ENCODE results near the gene SYNCRIP. TPM values are rescaled to one million over a fixed set of nuclear protein-coding genes. Genes with fewer than 3 reads are reported as not detected.
"Not testable (repeated sequence)": the region's sequence is repeated elsewhere in the genome, so short reads cannot be mapped to it uniquely, and the experiment has no call there.

Gene SYNCRIP
- polyA plus RNA-seq, 1 donor from 2014 or later: 111 TPM

- H4K20me1 ChIP-seq (ENCODE audit: insufficient read depth); H2AFZ ChIP-seq (ENCODE audit: low read depth, low read length); H3K27ac ChIP-seq (ENCODE audit: low read length); H3K9me2 ChIP-seq (ENCODE audit: insufficient read depth, low read length); H3K9me3 ChIP-seq (ENCODE audit: low read length); H3K27me3 ChIP-seq (ENCODE audit: insufficient read depth, low read depth, low read length); H3F3A ChIP-seq (ENCODE audit: insufficient read depth, low read length, poor library complexity, severe bottlenecking); H3K4me2 ChIP-seq (ENCODE audit: low read length); H3K9ac ChIP-seq (ENCODE audit: low read length); H3K4me3 ChIP-seq (ENCODE audit: low read length); H3K36me3 ChIP-seq (ENCODE audit: insufficient read depth, low read length): not testable (repeated sequence)
- peaks cover 10% of the 10 kb centered on the region for H3K79me2 ChIP-seq (replicated peaks; ENCODE audit: insufficient read depth, low read length)
These were observed 39.2 kb upstream of the SYNCRIP start for GRCh38 chr6:85681899-85682298.

- no peak overlapping the region for H2AFZ ChIP-seq (ENCODE audit: low read depth, low read length)
- no peak overlapping the region for H3K4me2 ChIP-seq (ENCODE audit: low read length)
- no peak overlapping the region for H3K27ac ChIP-seq (ENCODE audit: low read length)
- H3K27me3 ChIP-seq (ENCODE audit: insufficient read depth, low read depth, low read length): no peaks in the 10 kb centered on the region
- TF ChIP-seq EP300 (conservative IDR thresholded peaks at IDR 0.05; ENCODE audit: poor library complexity, severe bottlenecking): no peak
- TF ChIP-seq REST (IDR thresholded peaks at IDR 0.05; ENCODE audit: borderline replicate concordance): no peak
- TF ChIP-seq EZH2 (IDR thresholded peaks at IDR 0.05; ENCODE audit: borderline replicate concordance, insufficient read depth, low read length, poor library complexity, severe bottlenecking): no peak
- no peak for TF ChIP-seq POLR2AphosphoS5 (IDR thresholded peaks at IDR 0.05)
- no peak for TF ChIP-seq MXI1 (conservative IDR thresholded peaks at IDR 0.05; ENCODE audit: poor library complexity, severe bottlenecking)
- no peak for TF ChIP-seq RAD21 (conservative IDR thresholded peaks at IDR 0.05)
- TF ChIP-seq CTCF (IDR thresholded peaks at IDR 0.05; ENCODE audit: poor library complexity, severe bottlenecking): no peak
- no peak for TF ChIP-seq TAF1 (IDR thresholded peaks at IDR 0.05; ENCODE audit: low read depth)
- TF ChIP-seq SMC3 (conservative IDR thresholded peaks at IDR 0.05; ENCODE audit: poor library complexity): no peak
- H3K4me3 ChIP-seq (ENCODE audit: low read length): no peak overlapping the region
- no peaks in the 10 kb centered on the region for H4K20me1 ChIP-seq (ENCODE audit: insufficient read depth)
- H3K36me3 ChIP-seq (ENCODE audit: insufficient read depth, low read length): no peaks in the 10 kb centered on the region
- H3F3A ChIP-seq (ENCODE audit: insufficient read depth, low read length, poor library complexity, severe bottlenecking): no peaks in the 10 kb centered on the region
- no peak overlapping the region for H3K9ac ChIP-seq (ENCODE audit: low read length)
- no peaks in the 10 kb centered on the region for H3K9me2 ChIP-seq (ENCODE audit: insufficient read depth, low read length)
- H3K9me3 ChIP-seq (ENCODE audit: low read length): no peaks in the 10 kb centered on the region
- peaks cover 26% of the 10 kb centered on the region for H3K79me2 ChIP-seq (replicated peaks; ENCODE audit: insufficient read depth, low read length)
These were observed 37.7 kb upstream of the SYNCRIP start for GRCh38 chr6:85680388-85680787.

Data from neural cell (in vitro differentiated cells).